Neural crest cell (in vitro differentiated cells): ENCODE results near the gene DSC1. TPM values are rescaled to one million over a fixed set of nuclear protein-coding genes. Genes with fewer than 3 reads are reported as not detected.
"Not testable (repeated sequence)": the region's sequence is repeated elsewhere in the genome, so short reads cannot be mapped to it uniquely, and the experiment has no call there.

Experiments used
- DNase-seq: peaks from one replicate; pipeline ENCODE4 v3.0.0; 2021; ENCODE audit warnings: low read depth, mixed read lengths, low spot score
- H3K27ac Mint-ChIP-seq: one replicate; pipeline ENCODE4 v1.8.0; 2021; ENCODE audit warnings: mild to moderate bottlenecking, mixed read lengths; ENCODE audit not compliant: unreplicated experiment
- H3K27me3 Mint-ChIP-seq: 2 replicates; pipeline ENCODE4 v1.8.0; 2021; ENCODE audit warnings: low read depth, mild to moderate bottlenecking, mixed read lengths
- H3K36me3 Mint-ChIP-seq: 2 replicates; pipeline ENCODE4 v1.8.0; 2021; ENCODE audit warnings: low read depth, mild to moderate bottlenecking, mixed read lengths
- H3K4me1 Mint-ChIP-seq: 2 replicates; pipeline ENCODE4 v1.8.0; 2021; ENCODE audit warnings: mixed read lengths
- H3K4me3 Mint-ChIP-seq: one replicate; pipeline ENCODE4 v1.8.0; 2021; ENCODE audit warnings: mild to moderate bottlenecking, mixed read lengths
- H3K9me3 Mint-ChIP-seq: 2 replicates; pipeline ENCODE4 v1.8.0; 2021; ENCODE audit warnings: mixed read lengths
- CTCF ChIP-seq: fragments of 200-600 bp; sonication (generic); conservative IDR thresholded peaks from 2 replicates; pipeline ENCODE4 v1.5.0; 2021; ENCODE audit warnings: antibody characterized with exemption, mild to moderate bottlenecking
- total RNA-seq: library from RNA; stranded (reverse); gene quantifications from 2 replicates; pipeline ENCODE4 v1.2.1, GENCODE V29; 2021

Gene DSC1
- total RNA-seq, 1 donor from 2014 or later: not detected

GRCh38 chr18:31138709-31139108 is 23.9 kb downstream of the DSC1 start:
- Mint-ChIP-seq H3K4me1 (no peaks in the 10 kb centered on the region), H3K27ac (no peak overlapping the region), H3K9me3 (no peaks in the 10 kb centered on the region), H3K27me3 (no peaks in the 10 kb centered on the region), H3K36me3 (no peaks in the 10 kb centered on the region), H3K4me3 (no peak overlapping the region)
- no peak for DNase-seq
- no peak for TF ChIP-seq CTCF

- H3K9me3 Mint-ChIP-seq: no peaks in the 10 kb centered on the region
- H3K36me3 Mint-ChIP-seq: no peaks in the 10 kb centered on the region
- no peak overlapping the region for H3K27ac Mint-ChIP-seq
- no peak for DNase-seq
- peaks cover 1% of the 10 kb centered on the region for H3K27me3 Mint-ChIP-seq
- H3K4me1 Mint-ChIP-seq: no peaks in the 10 kb centered on the region
- H3K4me3 Mint-ChIP-seq: no peak overlapping the region
- TF ChIP-seq CTCF: no peak
Observed at GRCh38 chr18:31134988-31135529, 27.6 kb downstream of the DSC1 start.

GRCh38 chr18:31129398-31130115 is 33.1 kb downstream of the DSC1 start:
- no peaks in the 10 kb centered on the region for H3K4me1 Mint-ChIP-seq
- H3K4me3 Mint-ChIP-seq: no peak overlapping the region
- no peak overlapping the region for H3K27ac Mint-ChIP-seq
- no peak for DNase-seq
- TF ChIP-seq CTCF: no peak
- no peaks in the 10 kb centered on the region for H3K9me3 Mint-ChIP-seq
- no peaks in the 10 kb centered on the region for H3K36me3 Mint-ChIP-seq
- peaks cover 4% of the 10 kb centered on the region for H3K27me3 Mint-ChIP-seq

- Mint-ChIP-seq H3K36me3 (no peaks in the 10 kb centered on the region), H3K9me3 (no peaks in the 10 kb centered on the region), H3K4me1 (no peaks in the 10 kb centered on the region), H3K27me3 (peaks cover 4% of the 10 kb centered on the region), H3K27ac (no peak overlapping the region), H3K4me3 (no peak overlapping the region)
- no peak for TF ChIP-seq CTCF
- no peak for DNase-seq
Observed at GRCh38 chr18:31125878-31126277, 36.8 kb downstream of the DSC1 start.

GRCh38 chr18:31123125-31123524 is 39.5 kb downstream of the DSC1 start:
- H3K9me3 Mint-ChIP-seq: not testable (repeated sequence)

GRCh38 chr18:31120594-31120993 is 42.1 kb downstream of the DSC1 start:
- no peak for TF ChIP-seq CTCF
- Mint-ChIP-seq H3K36me3 (no peaks in the 10 kb centered on the region), H3K4me1 (no peaks in the 10 kb centered on the region), H3K4me3 (no peak overlapping the region), H3K27me3 (peaks cover 7% of the 10 kb centered on the region), H3K27ac (no peak overlapping the region), H3K9me3 (no peaks in the 10 kb centered on the region)
- no peak for DNase-seq

More at GRCh38 chr18:31123125-31123524, 39.5 kb downstream of the DSC1 start:
- H3K36me3 Mint-ChIP-seq, DNase-seq, H3K27ac Mint-ChIP-seq, H3K4me3 Mint-ChIP-seq, H3K27me3 Mint-ChIP-seq, H3K4me1 Mint-ChIP-seq: not testable (repeated sequence)
